ENCODE measurements around the gene GABRG3.

- TF ChIP-seq, protein P1, sequence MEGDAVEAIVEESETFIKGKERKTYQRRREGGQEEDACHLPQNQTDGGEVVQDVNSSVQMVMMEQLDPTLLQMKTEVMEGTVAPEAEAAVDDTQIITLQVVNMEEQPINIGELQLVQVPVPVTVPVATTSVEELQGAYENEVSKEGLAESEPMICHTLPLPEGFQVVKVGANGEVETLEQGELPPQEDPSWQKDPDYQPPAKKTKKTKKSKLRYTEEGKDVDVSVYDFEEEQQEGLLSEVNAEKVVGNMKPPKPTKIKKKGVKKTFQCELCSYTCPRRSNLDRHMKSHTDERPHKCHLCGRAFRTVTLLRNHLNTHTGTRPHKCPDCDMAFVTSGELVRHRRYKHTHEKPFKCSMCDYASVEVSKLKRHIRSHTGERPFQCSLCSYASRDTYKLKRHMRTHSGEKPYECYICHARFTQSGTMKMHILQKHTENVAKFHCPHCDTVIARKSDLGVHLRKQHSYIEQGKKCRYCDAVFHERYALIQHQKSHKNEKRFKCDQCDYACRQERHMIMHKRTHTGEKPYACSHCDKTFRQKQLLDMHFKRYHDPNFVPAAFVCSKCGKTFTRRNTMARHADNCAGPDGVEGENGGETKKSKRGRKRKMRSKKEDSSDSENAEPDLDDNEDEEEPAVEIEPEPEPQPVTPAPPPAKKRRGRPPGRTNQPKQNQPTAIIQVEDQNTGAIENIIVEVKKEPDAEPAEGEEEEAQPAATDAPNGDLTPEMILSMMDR (IDR thresholded peaks at IDR 0.05; ENCODE audit: insufficient read depth, low read length, poor library complexity, severe bottlenecking): no peak
- TF ChIP-seq EZH2phosphoT487 (conservative IDR thresholded peaks at IDR 0.05; ENCODE audit: low read length): no peak
Measured at GRCh38 chr15:27408428-27408827, 437.4 kb downstream of the GABRG3 start.
